HCT116 (cell line): ENCODE measurements around the gene FHL2. TPM values are rescaled to one million over a fixed set of nuclear protein-coding genes. Genes with fewer than 3 reads are reported as not detected.

Experiments
- ATAC-seq: fragments of 200-7000 bp; cut with Tn5 transposase; 2 replicates; pipeline ENCODE4 v1.9.1; 2020; ENCODE audit warnings: mild to moderate bottlenecking, moderate library complexity
- BruUV-seq: library from RNA; stranded (reverse); fragments of 400-500 nt; replicated peaks from 2 replicates; lab custom pipeline; 2021; lab: Mats Ljungman, UMichigan
- CTCF ChIA-PET: fragments of 300-600 bp; sonication (Branson Sonifier 250); formaldehyde crosslinking; loops from one replicate; lab custom pipeline; 2021; ENCODE audit warnings: antibody characterized with exemption; lab: Charles Lee
- POLR2A ChIA-PET: fragments of 300-600, 350-600 bp; sonication (Branson Sonifier 250); formaldehyde crosslinking; loops from one replicate; lab custom pipeline; 2021; ENCODE audit warnings: antibody characterized with exemption; lab: Charles Lee
- RAD21 ChIA-PET, 2 experiments: fragments of 300-600 bp; sonication (Branson Sonifier 250); formaldehyde crosslinking; loops; one replicate each; lab custom pipeline; 2023; ENCODE audit warnings: low total read pairs in 2 of 2; ENCODE audit not compliant: uncharacterized antibody in 2 of 2, unreplicated experiment in 2 of 2, low non-redundant PET in 1 of 2; lab: Charles Lee
- DNase-seq: peaks from one replicate; pipeline ENCODE4 v3.0.0-alpha.2; 2010; ENCODE audit warnings: low read depth, low spot score
- H2AFZ ChIP-seq: fragments of 200-600 bp; shearing (Covaris generic), sonication (generic); 2 replicates; pipeline ENCODE4 v1.6.1; 2017; ENCODE audit warnings: low read depth, mixed run types, mixed read lengths, antibody characterized with exemption, low read length; ENCODE audit not compliant: poor library complexity, severe bottlenecking
- H3K27ac ChIP-seq: 2 replicates; pipeline ENCODE4 v1.5.1; 2012; ENCODE audit warnings: low read depth, low read length
- H3K27me3 ChIP-seq: fragments of 200-600 bp; sonication (generic); 2 replicates; pipeline ENCODE4 v1.6.1; 2016; ENCODE audit warnings: mixed run types, low read length, mixed read lengths; ENCODE audit not compliant: insufficient read depth
- H3K36me3 ChIP-seq, 2 experiments: fragments of 200-500 bp in 1 of 2; fragments of 200-600 bp in 1 of 2; sonication (Bioruptor generic) in 1 of 2; sonication (generic) in 1 of 2; 2 replicates each; pipeline versions ENCODE4 v1.5.1 to v1.6.1; 2014 to 2016; ENCODE audit warnings: low read length in 2 of 2, inconsistent platforms in 1 of 2, mixed read lengths in 1 of 2, mixed run types in 1 of 2; ENCODE audit not compliant: insufficient read depth in 2 of 2, control insufficient read depth in 1 of 2
- H3K4me1 ChIP-seq, 2 experiments: fragments of 200-600 bp in 1 of 2; sonication (generic) in 1 of 2; 2 replicates each; pipeline versions ENCODE4 v1.5.1 to v1.6.1; 2012 to 2017; ENCODE audit warnings: low read length in 2 of 2, inconsistent platforms in 1 of 2, mild to moderate bottlenecking in 1 of 2, mixed read lengths in 1 of 2, mixed run types in 1 of 2, moderate library complexity in 1 of 2; ENCODE audit not compliant: insufficient read depth in 2 of 2, control insufficient read depth in 1 of 2
- H3K4me2 ChIP-seq: fragments of 200-600 bp; sonication (generic); 2 replicates; pipeline ENCODE4 v1.6.1; 2017; ENCODE audit warnings: mixed run types, low read length, mixed read lengths
- H3K4me3 ChIP-seq, 2 experiments: fragments of 200-600 bp in 1 of 2; sonication (generic) in 1 of 2; replicated peaks in 1 of 2; 2 replicates each; pipeline ENCODE4 v1.5.1; 2011 to 2016; ENCODE audit warnings: low read length in 2 of 2, control low read depth in 1 of 2, low read depth in 1 of 2, mild to moderate bottlenecking in 1 of 2, mixed read lengths in 1 of 2, mixed run types in 1 of 2
- H3K79me2 ChIP-seq: fragments of 200-600 bp; sonication (generic); 2 replicates; pipeline ENCODE4 v1.6.1; 2017; ENCODE audit warnings: mild to moderate bottlenecking, mixed run types, low read length, moderate library complexity, mixed read lengths; ENCODE audit not compliant: insufficient read depth
- H3K9ac ChIP-seq: fragments of 200-600 bp; sonication (generic); 2 replicates; pipeline ENCODE4 v1.6.1; 2016; ENCODE audit warnings: low read length, mixed read lengths
- H3K9me2 ChIP-seq: fragments of 200-600 bp; sonication (generic), shearing (Covaris generic); 2 replicates; pipeline ENCODE4 v1.6.1; 2017; ENCODE audit warnings: mixed run types, mild to moderate bottlenecking, moderate library complexity; ENCODE audit not compliant: insufficient read depth
- H3K9me3 ChIP-seq, 2 experiments: fragments of 200-500 bp in 1 of 2; fragments of 200-600 bp in 1 of 2; sonication (Bioruptor generic) in 1 of 2; sonication (generic) in 1 of 2; 2 replicates each; pipeline ENCODE4 v1.6.1; 2014 to 2017; ENCODE audit warnings: low read length in 2 of 2, mixed read lengths in 2 of 2, inconsistent platforms in 1 of 2, low read depth in 1 of 2, mild to moderate bottlenecking in 1 of 2, mixed run types in 1 of 2, moderate library complexity in 1 of 2; ENCODE audit not compliant: control insufficient read depth in 1 of 2, insufficient read depth in 1 of 2
- H4K20me1 ChIP-seq: fragments of 200-600 bp; sonication (generic), shearing (Covaris generic); 2 replicates; pipeline ENCODE4 v1.6.1; 2017; ENCODE audit warnings: mixed run types, mild to moderate bottlenecking, moderate library complexity; ENCODE audit not compliant: insufficient read depth
- ATF3 ChIP-seq: IDR thresholded peaks from 2 replicates; pipeline ENCODE4 v1.6.1; 2012
- CBX3 ChIP-seq: IDR thresholded peaks from 2 replicates; pipeline ENCODE4 v1.6.1; 2012; ENCODE audit warnings: low read depth
- CEBPB ChIP-seq: IDR thresholded peaks from 2 replicates; pipeline ENCODE4 v1.6.1; 2012; ENCODE audit warnings: low read depth
- CTCF ChIP-seq, 3 experiments: fragments of 200-600 bp in 1 of 3; sonication (generic) in 1 of 3; IDR thresholded peaks in 2 of 3; conservative IDR thresholded peaks in 1 of 3; 2 replicates each; pipeline ENCODE4 v1.5.1; 2012 to 2017; ENCODE audit warnings: low read depth in 2 of 3, low read length in 2 of 3, antibody characterized with exemption in 1 of 3, borderline replicate concordance in 1 of 3, control low read depth in 1 of 3, mild to moderate bottlenecking in 1 of 3, mixed read lengths in 1 of 3, mixed run types in 1 of 3, moderate library complexity in 1 of 3; ENCODE audit not compliant: insufficient read depth in 1 of 3
- EGR1 ChIP-seq: IDR thresholded peaks from 2 replicates; pipeline ENCODE4 v1.6.1; 2012; ENCODE audit warnings: low read depth
- FOSL1 ChIP-seq: IDR thresholded peaks from 2 replicates; pipeline ENCODE4 v1.6.1; 2012; ENCODE audit warnings: low read depth
- JUND ChIP-seq: IDR thresholded peaks from 2 replicates; pipeline ENCODE4 v1.6.1; 2012
- MAX ChIP-seq: IDR thresholded peaks from 2 replicates; pipeline ENCODE4 v1.6.1; 2012
- POLR2A ChIP-seq: IDR thresholded peaks from 2 replicates; pipeline ENCODE4 v1.7.0; 2011; ENCODE audit warnings: borderline replicate concordance; ENCODE audit not compliant: insufficient read depth, insufficient read length; ENCODE audit errors: extremely low read depth
- POLR2AphosphoS5 ChIP-seq: IDR thresholded peaks from 2 replicates; pipeline ENCODE4 v1.6.1; 2011; ENCODE audit warnings: mild to moderate bottlenecking, low read depth, low read length, moderate library complexity
- RAD21 ChIP-seq: IDR thresholded peaks from 2 replicates; pipeline ENCODE4 v1.6.1; 2012; ENCODE audit warnings: low read depth, mild to moderate bottlenecking
- SIN3A ChIP-seq: IDR thresholded peaks from 2 replicates; pipeline ENCODE4 v1.6.1; 2012; ENCODE audit warnings: low read depth
- TCF7L2 ChIP-seq: IDR thresholded peaks from 2 replicates; pipeline ENCODE4 v1.7.0; 2011; ENCODE audit warnings: borderline replicate concordance, inconsistent platforms; ENCODE audit not compliant: insufficient read depth, insufficient read length; ENCODE audit errors: extremely low read depth
- YY1 ChIP-seq: IDR thresholded peaks from 2 replicates; pipeline ENCODE4 v1.6.1; 2011; ENCODE audit warnings: low read length, low read depth, moderate library complexity, mild to moderate bottlenecking; ENCODE audit not compliant: insufficient replicate concordance; ENCODE audit errors: extremely low read depth
- ZFX ChIP-seq: fragments of 450-650 bp; IDR thresholded peaks from 2 replicates; pipeline ENCODE4 v1.6.1; 2017
- ZNF274 ChIP-seq: fragments of 200-500 bp; sonication (Bioruptor generic); IDR thresholded peaks from 2 replicates; pipeline ENCODE4 v1.6.1; 2014; ENCODE audit warnings: mild to moderate bottlenecking, low read depth, low read length, inconsistent platforms
- intact Hi-C: fragments of 100-400 bp; cut with micrococcal nuclease; formaldehyde crosslinking; loops from 2 replicates; pipeline ENCODE4 v1.10.0; 2022
- total RNA-seq: library from RNA; stranded (reverse); gene quantifications from one replicate; pipeline ENCODE4 v1.2.1, GENCODE V29; 2021; ENCODE audit not compliant: unreplicated experiment

Gene FHL2
- total RNA-seq, 1 experiment from 2014 or later, result 86.6 TPM

- Histone ChIP-seq H3K79me2 (peaks cover 86% of the 10 kb centered on the region), H3K4me2 (peak overlapping the region; percentile 90; the same call in 1 of the 2 replicates), H3K27me3 (no peaks in the 10 kb centered on the region), H4K20me1 (no peaks in the 10 kb centered on the region; the same call in 1 of the 2 replicates), H3K27ac (peak overlapping the region; percentile 91; the same call in 1 of the 2 replicates), H3K9me3 (no peaks in the 10 kb centered on the region), H3K9me2 (no peaks in the 10 kb centered on the region), H3K4me3 (no peak overlapping the region), H3K4me1 (peaks cover 48 to 84% of the 10 kb centered on the region in 2 experiments), H3K9ac (no peak overlapping the region), H2AFZ (no peak overlapping the region), H3K36me3 (peaks cover 2 to 27% of the 10 kb centered on the region in 2 experiments; a peak in 3 of 4 replicates)
- intact Hi-C loops, result no loop called here
- ChIA-PET RAD21 (no interaction called here), CTCF (interaction anchor here (1.2 kb wide), 1 partner anchor 9 kb away, joined by 3 read pairs; no protein-coding TSS in a partner anchor), POLR2A (interaction anchor here (3.3 kb wide), 1 partner anchor 8 kb away, joined by 11 read pairs; no protein-coding TSS in a partner anchor)
- TF ChIP-seq JUND (no peak), RAD21 (no peak), CEBPB (no peak), SIN3A (no peak)
- no peak for ATAC-seq
- no TSS peak for BruUV-seq
- no peak for DNase-seq
These were observed 3.8 kb downstream of the FHL2 start for GRCh38 chr2:105394951-105395611.

- Histone ChIP-seq H3K27me3 (no peaks in the 10 kb centered on the region), H3K4me3 (no peak overlapping the region), H3K36me3 (peaks cover 6 to 35% of the 10 kb centered on the region in 2 experiments; a peak in 3 of 4 replicates), H3K4me1 (peaks cover 48 to 72% of the 10 kb centered on the region in 2 experiments), H3K9ac (no peak overlapping the region), H3K79me2 (peaks cover 98% of the 10 kb centered on the region), H3K9me2 (no peaks in the 10 kb centered on the region), H2AFZ (no peak overlapping the region), H3K4me2 (peak overlapping the region; percentile 59; the same call in 1 of the 2 replicates), H3K27ac (no peak overlapping the region), H3K9me3 (no peaks in the 10 kb centered on the region), H4K20me1 (no peaks in the 10 kb centered on the region; the same call in 1 of the 2 replicates)
- POLR2A ChIA-PET, result interaction anchor here (3.3 kb wide), 1 partner anchor 10 kb away, joined by 11 read pairs; no protein-coding TSS in a partner anchor
- ATAC-seq (no peak), DNase-seq (no peak)
- CTCF ChIA-PET, result no interaction called here
- intact Hi-C loops, result no loop called here
- BruUV-seq, result no TSS peak
- RAD21 ChIA-PET, result no interaction called here
- TF ChIP-seq CBX3 (no peak), ZNF274 (no peak), YY1 (no peak), EGR1 (no peak), MAX (no peak), ZFX (no peak), FOSL1 (no peak), ATF3 (no peak), POLR2A (no peak), CTCF (IDR thresholded peaks at IDR 0.05 in 2 of 3, conservative IDR thresholded peaks at IDR 0.05 in 1 of 3; ENCODE audit: borderline replicate concordance in 1 of 3, insufficient read depth in 1 of 3, low read depth in 2 of 3, low read length in 2 of 3) (no peak), JUND (no peak), CEBPB (no peak), TCF7L2 (no peak), POLR2AphosphoS5 (no peak), SIN3A (no peak), RAD21 (no peak)
- TF ChIP-seq, all 23 proteins: peak for 0
These were observed 5.3 kb downstream of the FHL2 start for GRCh38 chr2:105393373-105394055.
